SK-N-MC (cell line): ENCODE data around the gene CLDND2.
"Not testable (repeated sequence)": the region's sequence is repeated elsewhere in the genome, so short reads cannot be mapped to it uniquely, and the experiment has no call there.

ENCODE experiments used
- DNase-seq: peaks from one replicate; pipeline ENCODE4 v3.0.0-alpha.2; 2011; ENCODE audit warnings: low read depth, low spot score
- H3K27ac ChIP-seq: fragments of 200-600 bp; sonication (generic); 2 replicates; pipeline ENCODE4 v1.5.1; 2016; ENCODE audit warnings: mixed run types
- H3K36me3 ChIP-seq: fragments of 200-600 bp; sonication (generic); 2 replicates; pipeline ENCODE4 v1.6.1; 2017; ENCODE audit warnings: antibody characterized with exemption, low read length, mixed read lengths; ENCODE audit not compliant: insufficient read depth
- H3K4me3 ChIP-seq: fragments of 200-600 bp; sonication (generic); 2 replicates; pipeline ENCODE4 v1.5.1; 2016
- H3K9ac ChIP-seq: fragments of 200-600 bp; sonication (generic); 2 replicates; pipeline ENCODE4 v1.8.0; 2017; ENCODE audit warnings: mixed run types, mixed read lengths; ENCODE audit not compliant: insufficient read length
- H3K9me3 ChIP-seq: fragments of 200-600 bp; sonication (generic); 2 replicates; pipeline ENCODE4 v1.6.1; 2017; ENCODE audit warnings: low read depth, mild to moderate bottlenecking, antibody characterized with exemption, low read length, moderate library complexity, mixed read lengths
- EZH2 ChIP-seq: fragments of 200-600 bp; sonication (generic); IDR thresholded peaks from one replicate; pipeline ENCODE4 v1.6.1; 2017; ENCODE audit warnings: antibody characterized with exemption
- FOXP2 ChIP-seq: optimal IDR thresholded peaks from 2 replicates; pipeline ENCODE3; 2011; ENCODE audit warnings: mild to moderate bottlenecking, moderate library complexity; ENCODE audit not compliant: insufficient read depth; ENCODE audit errors: extremely low read length, control extremely low read depth
- POLR2AphosphoS5 ChIP-seq: IDR thresholded peaks from 2 replicates; pipeline ENCODE4 v1.6.1; 2012; ENCODE audit warnings: mild to moderate bottlenecking, low read depth, low read length, borderline replicate concordance

Gene CLDND2

DNA sequence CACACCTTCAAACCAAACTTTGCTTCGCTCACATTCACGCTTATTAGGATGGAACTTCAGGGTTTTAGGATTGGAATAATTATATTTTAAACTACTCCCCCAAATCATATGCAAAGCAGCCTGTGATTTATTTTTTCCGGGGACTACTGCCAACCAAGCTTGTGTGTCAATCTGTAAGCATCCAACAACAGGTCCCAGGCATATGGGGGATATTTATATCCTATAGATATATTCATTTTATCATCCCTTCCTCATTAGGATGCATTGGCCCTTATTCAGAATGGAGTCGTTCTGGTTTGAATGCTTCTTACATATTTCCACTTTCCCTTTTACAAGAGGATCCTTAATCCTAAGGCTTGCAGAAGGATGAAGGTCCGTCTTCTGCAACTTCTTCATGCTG, 30.4 kb upstream of the CLDND2 start:
- no peak for DNase-seq
- Histone ChIP-seq H3K27ac (no peak overlapping the region), H3K4me3 (peak overlapping the region; percentile 58; the same call in 1 of the 2 replicates), H3K9ac (no peak overlapping the region), H3K36me3 (no peaks in the 10 kb centered on the region), H3K9me3 (0 out of 2 replicates have a peak, but pooled peaks cover 8% of the 10 kb centered on the region)
- no peak for TF ChIP-seq EZH2
- no peak for TF ChIP-seq FOXP2
- TF ChIP-seq POLR2AphosphoS5, result no peak

DNA sequence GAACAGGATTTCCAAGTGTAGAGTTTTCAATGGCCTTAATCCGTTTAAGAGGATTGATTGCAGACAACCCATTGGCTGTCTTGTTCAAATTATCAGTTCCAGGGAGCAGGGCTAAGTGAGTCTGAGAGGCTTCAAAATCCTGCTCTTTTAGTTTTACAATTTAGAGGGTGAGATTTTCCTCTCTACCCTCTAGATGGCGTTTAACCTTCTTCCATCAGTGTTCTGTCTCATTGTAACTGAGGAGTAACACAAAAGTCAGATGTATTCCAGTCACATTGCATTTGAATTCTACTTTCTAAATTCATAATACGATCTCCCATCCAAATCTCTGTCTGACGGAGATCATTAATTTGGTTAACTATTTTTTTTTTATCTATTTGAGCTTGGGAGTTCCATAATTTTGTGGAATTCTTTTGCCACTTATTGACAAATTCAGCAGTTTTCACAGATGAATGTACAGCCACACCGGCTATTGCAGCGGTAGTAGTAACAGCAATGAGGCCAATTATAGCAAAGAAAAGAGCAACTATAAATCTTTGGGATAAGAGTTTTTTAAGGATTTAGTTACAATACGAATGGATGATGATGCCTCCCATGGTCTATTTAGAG, 29.4 kb upstream of the CLDND2 start:
- Histone ChIP-seq H3K4me3 (peak overlapping the region; percentile 26), H3K9ac (no peak overlapping the region), H3K36me3 (no peaks in the 10 kb centered on the region), H3K9me3 (0 out of 2 replicates have a peak, but pooled peaks cover 8% of the 10 kb centered on the region), H3K27ac (peak overlapping the region; percentile 84)
- TF ChIP-seq POLR2AphosphoS5 (no peak), FOXP2 (no peak), EZH2 (no peak)
- DNase-seq, result no peak

DNA sequence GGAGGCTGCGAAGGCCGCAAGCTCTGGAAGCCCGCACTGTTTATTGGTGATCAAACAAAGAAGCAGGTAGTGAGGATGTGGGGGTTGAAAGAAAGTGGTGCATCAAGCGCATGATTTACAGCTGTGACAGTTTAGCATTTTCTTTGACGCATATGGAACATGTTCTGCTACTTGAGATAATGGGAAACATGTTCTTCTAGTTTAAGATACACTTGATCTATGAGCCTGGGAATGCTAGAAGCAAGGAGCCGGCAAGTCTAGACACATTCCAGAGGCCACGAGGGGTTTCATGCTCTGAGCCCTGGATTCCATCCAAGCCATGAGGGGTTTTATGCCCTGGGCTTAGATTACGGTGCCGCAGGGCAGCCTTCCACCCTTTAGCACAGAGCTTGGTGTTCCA, 28.6 kb upstream of the CLDND2 start:
- H3K4me3 ChIP-seq, result peak overlapping the region; percentile 26; the same call in 1 of the 2 replicates
- DNase-seq, H3K9me3 ChIP-seq, H3K36me3 ChIP-seq, H3K9ac ChIP-seq: not testable (repeated sequence)
- peak overlapping the region; percentile 84 for H3K27ac ChIP-seq

DNA sequence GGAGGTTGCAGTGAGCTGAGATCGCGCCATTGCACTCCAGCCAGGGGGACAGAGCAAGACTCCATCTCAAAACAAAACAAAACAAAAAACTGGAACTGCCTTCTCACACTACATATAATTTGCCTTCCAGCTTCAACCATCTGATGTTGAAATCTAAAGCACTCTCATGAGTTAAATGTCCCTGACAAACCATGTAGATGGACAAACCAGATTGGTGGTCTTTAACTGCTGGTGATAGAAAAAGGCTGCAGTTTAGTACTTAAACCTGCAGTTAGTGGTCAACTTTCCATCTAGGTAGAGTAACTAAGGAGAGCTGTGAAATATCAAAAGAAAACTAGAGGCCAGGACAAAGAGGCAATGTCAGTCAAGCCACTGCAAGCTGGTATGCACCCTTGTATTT, 27.4 kb upstream of the CLDND2 start:
- Histone ChIP-seq H3K9ac (no peak overlapping the region), H3K36me3 (no peaks in the 10 kb centered on the region), H3K9me3 (no peaks in the 10 kb centered on the region), H3K27ac (no peak overlapping the region), H3K4me3 (no peak overlapping the region)
- TF ChIP-seq FOXP2, result no peak
- TF ChIP-seq POLR2AphosphoS5, result no peak
- no peak for TF ChIP-seq EZH2
- no peak for DNase-seq

DNA sequence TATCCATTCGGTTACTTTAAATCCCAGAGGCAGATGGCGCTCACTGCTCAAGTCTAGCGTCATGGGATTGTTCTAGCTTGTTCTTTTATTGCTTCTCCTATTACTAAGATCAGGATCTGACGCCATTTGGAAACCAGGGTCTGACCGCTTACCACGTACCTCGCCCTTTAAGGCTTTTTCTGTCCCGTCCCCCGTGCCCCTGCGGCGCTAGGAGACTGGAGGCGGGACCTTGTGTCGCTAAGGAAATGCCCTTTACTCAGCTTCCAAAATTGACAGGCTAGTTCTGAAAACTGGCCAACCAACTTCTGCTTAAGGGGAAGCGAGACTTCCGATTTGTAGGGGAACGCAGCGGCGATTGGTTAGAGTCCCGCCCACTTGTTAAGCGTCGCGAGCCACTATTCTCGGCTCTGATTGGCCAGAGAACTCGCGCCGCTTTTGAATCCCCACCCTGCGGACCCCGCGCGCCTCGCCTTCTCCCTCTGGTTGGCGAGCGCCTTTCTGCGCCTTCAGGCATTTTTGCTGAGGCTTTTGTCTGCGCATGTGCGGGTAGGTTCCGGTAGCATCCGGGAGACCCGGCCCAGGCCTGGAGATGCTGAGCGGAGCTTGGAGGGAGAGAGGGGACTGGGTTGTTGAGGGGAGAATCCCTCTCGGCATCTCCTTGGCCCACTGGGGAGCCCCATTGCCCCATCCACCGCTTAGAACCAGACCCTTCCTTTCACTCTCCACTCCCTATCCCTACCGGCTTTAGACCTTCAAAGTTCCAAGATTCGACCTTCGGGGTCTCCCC, 25.4 kb upstream of the CLDND2 start:
- no peak overlapping the region for H3K27ac ChIP-seq
- no peak for TF ChIP-seq EZH2
- TF ChIP-seq POLR2AphosphoS5, result no peak
- no peak for TF ChIP-seq FOXP2
- H3K9me3 ChIP-seq, result no peaks in the 10 kb centered on the region
- 0 out of 2 replicates have a peak overlapping the region, but pooled peaks have one; percentile 0 for H3K4me3 ChIP-seq
- no peak overlapping the region for H3K9ac ChIP-seq
- no peak for DNase-seq
- no peaks in the 10 kb centered on the region for H3K36me3 ChIP-seq

DNA sequence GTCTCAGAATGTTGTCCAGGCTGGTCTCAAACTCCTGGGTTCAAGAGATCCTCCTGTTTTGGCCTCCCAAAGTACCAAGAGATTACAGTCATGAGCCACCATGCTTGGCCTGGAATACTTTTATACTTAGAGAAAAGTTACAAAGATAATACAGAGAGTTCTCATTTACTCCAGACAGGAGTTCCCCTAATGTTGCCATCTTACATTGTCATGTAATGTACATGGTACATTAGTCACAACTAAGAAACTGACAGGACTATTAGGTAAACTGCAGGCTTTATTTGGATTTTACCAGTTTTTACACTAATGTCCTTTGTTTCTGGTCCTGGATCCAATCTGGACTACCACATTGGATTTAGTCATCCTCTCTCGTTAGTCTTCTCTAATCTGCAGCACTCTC, 23.9 kb upstream of the CLDND2 start:
- Histone ChIP-seq H3K9me3 (no peaks in the 10 kb centered on the region), H3K36me3 (no peaks in the 10 kb centered on the region), H3K27ac (no peak overlapping the region), H3K4me3 (no peak overlapping the region), H3K9ac (no peak overlapping the region)
- TF ChIP-seq EZH2 (no peak), POLR2AphosphoS5 (no peak), FOXP2 (no peak)
- DNase-seq, result no peak

DNA sequence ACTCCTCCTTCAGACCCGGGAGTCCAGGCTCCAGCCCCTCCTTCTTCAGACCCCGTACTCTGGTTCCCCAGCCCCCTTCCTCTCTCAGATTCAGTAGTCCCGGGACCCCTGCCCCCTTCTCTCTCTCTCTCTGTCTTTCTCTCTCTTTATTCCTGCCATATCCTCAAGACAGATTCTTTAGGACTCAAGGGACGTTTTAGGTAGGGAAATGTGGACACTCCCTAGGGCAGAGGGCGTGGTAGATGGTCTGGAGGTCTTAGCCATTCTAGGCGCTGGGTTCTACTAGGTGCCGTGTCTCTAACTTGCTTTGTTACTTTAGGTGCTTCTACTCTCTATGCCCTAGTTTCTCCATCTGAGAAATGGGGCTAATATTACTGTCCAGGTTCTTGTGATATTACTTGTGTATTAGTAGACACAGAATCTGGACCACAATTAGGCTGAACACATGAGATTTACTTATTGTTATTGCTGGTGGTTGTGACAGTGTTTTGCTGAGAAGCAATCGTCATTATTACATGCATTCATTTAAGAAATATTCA, 22.3 kb upstream of the CLDND2 start:
- TF ChIP-seq FOXP2 (no peak), EZH2 (no peak), POLR2AphosphoS5 (no peak)
- Histone ChIP-seq H3K4me3 (no peak overlapping the region), H3K27ac (no peak overlapping the region), H3K9me3 (no peaks in the 10 kb centered on the region), H3K9ac (no peak overlapping the region), H3K36me3 (no peaks in the 10 kb centered on the region)
- no peak for DNase-seq

DNA sequence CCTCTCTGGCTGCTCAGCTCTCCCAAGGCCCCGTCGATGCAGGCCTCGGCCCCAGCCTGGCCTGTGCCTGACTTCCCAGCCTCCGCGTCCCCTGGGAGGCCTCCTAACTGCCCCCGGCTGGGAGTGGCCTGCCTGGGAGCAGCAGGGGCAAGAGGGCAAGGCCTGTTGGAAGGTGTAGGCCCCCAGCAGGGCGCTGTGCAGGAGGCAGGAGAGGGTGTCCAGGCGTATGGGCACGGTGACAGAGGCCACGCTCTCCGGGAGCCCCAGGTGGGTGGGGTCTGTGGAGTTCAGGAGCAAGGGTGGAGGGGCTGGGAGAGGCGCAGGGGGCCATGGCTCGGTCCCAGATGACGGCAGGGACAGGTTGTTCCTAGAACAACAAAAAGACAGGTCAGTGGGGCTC, 20.3 kb upstream of the CLDND2 start:
- Histone ChIP-seq H3K4me3 (no peak overlapping the region), H3K36me3 (no peaks in the 10 kb centered on the region), H3K9me3 (no peaks in the 10 kb centered on the region), H3K27ac (no peak overlapping the region), H3K9ac (no peak overlapping the region)
- no peak for DNase-seq
- no peak for TF ChIP-seq POLR2AphosphoS5
- TF ChIP-seq FOXP2, result no peak
